GM23248 (cell line): ENCODE results near the gene INAFM2.

Experiments
- EZH2 ChIP-seq: fragments of 200-600 bp; sonication (generic); IDR thresholded peaks from 2 replicates; pipeline ENCODE4 v1.6.1; 2018; ENCODE audit warnings: antibody characterized with exemption, mild to moderate bottlenecking; ENCODE audit not compliant: insufficient read depth, poor library complexity, severe bottlenecking
- EZH2phosphoT487 ChIP-seq: fragments of 200-600 bp; sonication (generic); IDR thresholded peaks from 2 replicates; pipeline ENCODE4 v1.6.1; 2018; ENCODE audit warnings: antibody characterized with exemption, moderate library complexity, mild to moderate bottlenecking, low read depth; ENCODE audit not compliant: insufficient read depth

DNA sequence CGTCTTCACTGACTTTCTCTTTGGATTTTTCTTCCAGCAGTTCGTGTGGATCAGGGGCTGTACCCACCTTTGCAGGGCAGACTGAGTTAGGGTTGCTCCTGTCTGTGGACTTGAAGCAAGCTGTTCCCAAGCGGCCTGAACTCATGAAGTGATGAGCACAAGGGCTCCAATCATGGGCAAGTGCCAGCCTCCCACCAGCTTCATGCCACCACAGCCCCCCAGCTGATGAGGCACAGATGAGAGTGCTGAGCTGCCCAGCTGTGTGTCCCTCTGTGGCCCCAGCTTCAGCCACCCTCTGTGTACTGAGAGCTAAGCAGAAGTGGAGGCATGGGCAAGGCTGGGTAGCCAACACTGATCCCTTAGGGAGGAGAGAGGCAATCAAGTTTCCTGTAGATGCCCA lies 12.5 kb upstream of the INAFM2 start:
- TF ChIP-seq EZH2 = no peak
- TF ChIP-seq EZH2phosphoT487 = no peak
